ENCODE data around the gene SORBS2.

DNA sequence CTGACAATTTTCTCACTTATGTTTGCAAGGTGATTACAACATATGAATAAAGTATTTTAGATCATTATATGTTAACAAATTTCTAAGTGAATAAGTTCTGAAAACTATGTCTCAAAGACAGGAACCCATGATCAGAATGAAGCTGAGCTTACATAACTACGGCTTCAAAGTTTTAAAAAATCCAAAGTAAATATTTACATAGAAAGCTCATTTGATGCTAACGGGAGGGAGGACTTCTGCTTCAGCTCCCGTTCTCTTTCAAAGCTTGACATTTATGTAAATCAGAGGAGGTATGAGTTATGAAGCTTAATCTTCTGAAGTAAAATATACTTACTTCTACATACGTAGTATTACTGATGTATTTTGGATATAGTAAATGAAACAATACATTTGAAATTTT is 203.8 kb downstream of the SORBS2 start:
- TF ChIP-seq POLR2A (IDR thresholded peaks at IDR 0.05; ENCODE audit: low read length) (no peak), GATA1 (IDR thresholded peaks at IDR 0.05; ENCODE audit: low read depth, low read length) (no peak)

Data from erythroblast (primary cell).